ENCODE results near the gene HCRTR1. TPM values are rescaled to one million over a fixed set of nuclear protein-coding genes. Genes with fewer than 3 reads are reported as not detected.

Gene HCRTR1
- total RNA-seq, 2 donors from 2014 or later = not detected

GRCh38 chr1:31648190-31648589 lies 30.7 kb downstream of the HCRTR1 start:
- no peak for DNase-seq
- H3K27me3 ChIP-seq = no peaks in the 10 kb centered on the region
- H3K9ac ChIP-seq (ENCODE audit: low read depth in 2 of 2, low read length in 2 of 2) = no peak overlapping the region
- no peaks in the 10 kb centered on the region for H3K9me3 ChIP-seq
- intact Hi-C loops (cut with DNase I) = no loop called here
- no peaks in the 10 kb centered on the region for H3K36me3 ChIP-seq
- no peak overlapping the region for H3K4me3 ChIP-seq
- no peak for TF ChIP-seq CTCF (IDR thresholded peaks at IDR 0.05)
- no peaks in the 10 kb centered on the region for H3K4me1 ChIP-seq
- no peak overlapping the region for H3K27ac ChIP-seq

- H3K36me3 ChIP-seq = no peaks in the 10 kb centered on the region
- no peak overlapping the region for H3K27ac ChIP-seq
- H3K4me1 ChIP-seq = no peaks in the 10 kb centered on the region
- H3K9ac ChIP-seq (ENCODE audit: low read depth in 2 of 2, low read length in 2 of 2) = no peak overlapping the region
- no peak for TF ChIP-seq CTCF (IDR thresholded peaks at IDR 0.05)
- no peak for DNase-seq
- no peaks in the 10 kb centered on the region for H3K9me3 ChIP-seq
- intact Hi-C loops (cut with DNase I) = no loop called here
- H3K4me3 ChIP-seq = no peak overlapping the region
- no peaks in the 10 kb centered on the region for H3K27me3 ChIP-seq
These were observed 31.3 kb downstream of the HCRTR1 start for GRCh38 chr1:31648641-31649357.

GRCh38 chr1:31650161-31651088 lies 32.9 kb downstream of the HCRTR1 start:
- H3K27ac ChIP-seq = no peak overlapping the region
- no peaks in the 10 kb centered on the region for H3K27me3 ChIP-seq

GRCh38 chr1:31651089-31651420 lies 33.6 kb downstream of the HCRTR1 start:
- Histone ChIP-seq H3K27me3 (no peaks in the 10 kb centered on the region), H3K4me3 (no peak overlapping the region), H3K36me3 (no peaks in the 10 kb centered on the region), H3K9me3 (no peaks in the 10 kb centered on the region), H3K4me1 (no peaks in the 10 kb centered on the region), H3K27ac (no peak overlapping the region), H3K9ac (ENCODE audit: low read depth in 2 of 2, low read length in 2 of 2) (no peak overlapping the region)
- no peak for DNase-seq
- intact Hi-C loops (cut with DNase I) = no loop called here
- no peak for TF ChIP-seq CTCF (IDR thresholded peaks at IDR 0.05)

More at GRCh38 chr1:31650161-31651088, 32.9 kb downstream of the HCRTR1 start:
- no peaks in the 10 kb centered on the region for H3K36me3 ChIP-seq
- H3K9ac ChIP-seq (ENCODE audit: low read depth in 2 of 2, low read length in 2 of 2) = peak overlapping the region in 1 of 2 donors; percentile 24
- H3K9me3 ChIP-seq = no peaks in the 10 kb centered on the region
- intact Hi-C loops (cut with DNase I) = no loop called here
- DNase-seq = no peak
- H3K4me3 ChIP-seq = no peak overlapping the region
- no peaks in the 10 kb centered on the region for H3K4me1 ChIP-seq
- TF ChIP-seq CTCF (IDR thresholded peaks at IDR 0.05) = no peak

GRCh38 chr1:31651766-31652165 lies 34.3 kb downstream of the HCRTR1 start:
- TF ChIP-seq CTCF (IDR thresholded peaks at IDR 0.05) = no peak
- H3K36me3 ChIP-seq = no peaks in the 10 kb centered on the region
- no peaks in the 10 kb centered on the region for H3K4me1 ChIP-seq
- intact Hi-C loops (cut with DNase I) = no loop called here
- no peak overlapping the region for H3K27ac ChIP-seq
- H3K4me3 ChIP-seq = no peak overlapping the region
- DNase-seq = no peak
- H3K9ac ChIP-seq (ENCODE audit: low read depth in 2 of 2, low read length in 2 of 2) = no peak overlapping the region
- no peaks in the 10 kb centered on the region for H3K9me3 ChIP-seq
- no peaks in the 10 kb centered on the region for H3K27me3 ChIP-seq

All from colonic mucosa (tissue), 4 donors.